ENCODE measurements around the gene ELOVL6.

The ELOVL6 gene

GRCh38 chr4:110025718-110026117 lies 172.7 kb downstream of the ELOVL6 start:
- DNase-seq (ENCODE audit: low spot score), result no peak

DNA sequence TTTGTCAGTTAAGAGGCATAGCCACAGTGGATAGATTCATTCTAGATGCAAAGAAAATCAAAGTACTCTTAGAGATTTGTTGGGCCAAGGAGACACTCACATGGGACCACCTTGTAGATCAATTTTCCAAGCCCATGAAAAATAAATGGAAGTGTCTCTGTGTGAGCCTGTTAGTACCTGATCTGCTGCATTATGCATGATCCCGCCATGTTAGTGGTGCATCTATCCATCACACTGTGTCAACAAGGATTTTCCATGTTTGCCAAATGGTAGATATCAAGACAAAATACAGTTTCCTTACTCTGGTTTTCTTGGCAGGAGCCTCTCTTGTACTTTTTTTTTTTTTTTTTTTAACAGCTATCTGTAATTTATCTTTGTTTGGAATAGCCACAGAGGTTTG lies 173.4 kb downstream of the ELOVL6 start:
- no peak for DNase-seq (ENCODE audit: low spot score)

DNA sequence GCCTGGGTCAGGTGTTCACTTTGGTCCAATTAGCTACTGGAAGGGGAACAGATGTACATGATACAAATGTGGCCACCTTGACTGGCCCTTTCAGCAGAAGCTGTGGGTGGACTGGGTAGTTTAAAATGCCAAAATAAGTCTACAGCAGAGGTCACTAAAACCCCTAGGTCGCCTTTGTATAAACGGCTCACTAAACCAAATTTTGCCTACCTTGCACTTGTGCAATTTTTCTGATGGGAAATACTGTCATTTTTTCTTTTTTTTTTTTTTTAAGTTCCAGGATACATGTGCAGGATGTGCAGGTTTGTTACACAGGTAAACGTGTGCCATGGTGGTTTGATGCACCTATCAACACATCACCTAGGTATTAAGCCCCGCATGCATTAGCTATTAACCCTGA lies 176.0 kb downstream of the ELOVL6 start:
- no peak for DNase-seq (ENCODE audit: low spot score)

DNA sequence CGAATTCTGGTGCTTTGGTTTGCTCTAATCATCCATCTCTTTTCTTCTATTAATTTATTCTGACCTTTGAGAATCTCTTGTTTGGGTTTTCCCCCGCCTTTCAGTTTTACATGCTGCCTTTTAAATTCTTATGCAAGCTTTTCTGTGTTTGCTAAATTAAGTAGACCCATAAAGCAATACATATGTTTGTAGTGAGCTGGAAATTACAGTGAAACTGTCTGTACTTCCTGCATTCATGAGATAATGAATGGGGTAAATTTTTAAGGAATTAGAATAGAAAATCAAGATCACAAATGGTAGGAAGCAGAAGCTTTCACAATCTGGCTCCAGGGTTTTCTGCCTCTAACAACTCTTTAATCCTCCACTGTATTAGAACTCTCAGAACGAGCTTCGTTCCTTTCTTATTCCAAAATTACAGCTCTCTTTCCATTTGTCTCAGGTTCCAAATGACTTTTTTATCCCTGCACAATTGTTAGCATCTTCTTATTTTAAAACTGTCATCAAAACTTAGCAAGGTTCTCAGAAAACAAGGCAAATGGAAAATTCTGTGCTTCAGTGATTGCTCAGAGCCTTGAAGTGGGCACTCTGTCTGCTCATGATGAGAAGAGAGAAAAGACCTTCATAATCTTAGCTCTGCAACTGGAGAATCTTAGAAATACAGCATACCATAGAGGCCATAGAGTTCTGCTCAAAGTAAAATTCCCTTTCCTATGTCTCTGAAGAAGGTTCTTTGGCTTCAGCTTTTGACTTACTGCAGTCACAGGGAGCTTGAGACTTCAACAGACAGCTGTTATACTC lies 177.6 kb downstream of the ELOVL6 start:
- no peak for DNase-seq (ENCODE audit: low spot score)

GRCh38 chr4:110020139-110020538 lies 178.3 kb downstream of the ELOVL6 start:
- DNase-seq (ENCODE audit: low spot score), result no peak

DNA sequence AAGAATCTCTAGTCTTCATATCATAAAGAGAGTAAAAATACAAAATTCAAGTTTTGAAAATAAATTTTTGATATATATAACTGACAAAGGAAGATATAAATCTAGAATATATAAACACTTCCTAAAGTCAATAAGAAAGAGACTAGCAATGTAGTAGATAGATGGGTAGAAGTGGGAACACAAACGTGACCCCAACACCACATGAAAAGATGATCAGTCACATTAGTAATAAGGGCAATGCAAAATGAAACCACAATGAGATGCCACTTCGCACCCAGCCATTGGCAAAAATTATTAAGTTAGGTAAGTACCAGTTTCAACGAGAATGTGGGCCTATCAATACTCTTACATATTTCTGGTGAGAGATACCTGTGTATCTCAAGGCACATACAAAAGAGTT lies 179.3 kb downstream of the ELOVL6 start:
- no peak for DNase-seq (ENCODE audit: low spot score)

DNA sequence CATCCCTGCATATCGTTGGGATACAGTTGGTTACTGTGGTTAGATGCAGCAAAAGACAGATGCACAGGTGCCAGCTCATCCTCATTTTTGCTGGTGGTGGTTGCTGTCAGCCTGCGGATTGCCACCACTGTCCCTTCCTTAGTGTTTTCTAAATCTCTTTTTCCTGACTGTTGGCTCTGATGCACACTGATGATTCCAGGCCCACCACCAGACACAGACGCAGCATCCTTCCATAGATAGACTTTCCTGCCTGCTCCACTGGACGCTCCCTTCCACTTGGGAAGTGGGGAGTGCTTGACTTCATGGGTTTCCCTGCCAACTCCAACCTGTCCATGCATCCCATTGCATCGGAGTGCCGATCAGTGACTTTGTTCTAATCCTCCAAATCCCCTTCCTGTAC lies 184.2 kb downstream of the ELOVL6 start:
- DNase-seq (ENCODE audit: low spot score), result no peak

- no peak for DNase-seq (ENCODE audit: low spot score)
Measured at GRCh38 chr4:110012917-110013316, 185.5 kb downstream of the ELOVL6 start.

DNA sequence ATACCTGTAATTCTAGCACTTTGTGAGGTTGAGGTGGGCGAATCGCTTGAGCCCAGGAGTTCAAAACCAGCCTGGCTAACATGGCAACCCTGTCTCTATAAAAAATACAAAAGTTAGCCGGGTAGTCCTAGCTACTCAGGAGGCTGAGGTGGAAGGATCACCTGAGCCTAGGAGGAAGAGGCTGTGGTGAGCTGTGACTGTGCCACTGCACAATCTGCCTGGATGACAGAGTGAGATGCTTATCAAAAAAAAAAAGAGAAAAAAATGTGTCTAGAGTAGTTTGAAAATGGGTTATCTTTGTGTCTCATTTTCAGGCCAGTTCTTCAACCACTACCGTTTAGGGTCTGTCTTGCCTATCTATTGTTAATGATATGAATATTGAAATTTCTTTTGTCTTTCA lies 187.6 kb downstream of the ELOVL6 start:
- DNase-seq (ENCODE audit: low spot score), result no peak

GRCh38 chr4:110009550-110009949 lies 188.9 kb downstream of the ELOVL6 start:
- no peak for DNase-seq (ENCODE audit: low spot score)

DNA sequence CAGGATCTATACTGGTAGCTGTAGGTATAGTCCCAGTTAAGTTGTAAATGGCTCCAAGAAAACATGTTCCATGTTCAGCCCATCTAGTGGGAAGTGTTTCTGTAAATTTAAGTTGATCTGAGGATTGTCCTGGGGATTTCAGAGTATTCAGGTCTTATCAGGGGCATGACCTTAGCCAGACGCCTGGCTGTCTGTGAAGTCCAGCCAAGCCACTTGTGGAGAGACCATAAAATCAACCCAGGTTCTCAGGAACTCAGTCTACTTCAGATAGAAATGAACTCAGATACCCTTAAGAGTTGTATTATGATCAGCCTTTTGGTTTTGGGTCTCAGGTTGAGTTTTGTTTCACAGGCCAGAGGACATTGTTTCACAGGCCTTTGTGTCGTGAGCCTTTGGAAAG lies 189.9 kb downstream of the ELOVL6 start:
- no peak for DNase-seq (ENCODE audit: low spot score)

DNA sequence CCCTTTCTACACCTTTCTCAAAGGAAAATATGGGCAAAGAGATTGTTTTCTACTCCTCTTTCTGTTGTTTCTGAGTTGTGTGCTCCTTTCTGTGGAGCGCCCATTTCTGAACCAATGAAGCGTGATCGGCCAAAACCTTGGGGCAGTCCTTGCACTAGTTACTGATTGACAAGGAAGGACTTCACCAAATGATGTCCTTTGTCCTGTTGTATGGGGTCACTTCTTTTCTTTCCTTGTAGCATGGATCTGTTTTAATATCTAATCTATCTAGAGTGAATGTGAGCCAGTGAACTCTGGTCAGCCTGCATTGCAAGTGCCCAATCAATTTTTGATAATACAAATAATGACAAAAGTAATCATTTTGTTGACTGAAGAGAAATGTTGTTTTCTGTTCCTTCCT lies 191.2 kb downstream of the ELOVL6 start:
- DNase-seq (ENCODE audit: low spot score), result no peak

DNA sequence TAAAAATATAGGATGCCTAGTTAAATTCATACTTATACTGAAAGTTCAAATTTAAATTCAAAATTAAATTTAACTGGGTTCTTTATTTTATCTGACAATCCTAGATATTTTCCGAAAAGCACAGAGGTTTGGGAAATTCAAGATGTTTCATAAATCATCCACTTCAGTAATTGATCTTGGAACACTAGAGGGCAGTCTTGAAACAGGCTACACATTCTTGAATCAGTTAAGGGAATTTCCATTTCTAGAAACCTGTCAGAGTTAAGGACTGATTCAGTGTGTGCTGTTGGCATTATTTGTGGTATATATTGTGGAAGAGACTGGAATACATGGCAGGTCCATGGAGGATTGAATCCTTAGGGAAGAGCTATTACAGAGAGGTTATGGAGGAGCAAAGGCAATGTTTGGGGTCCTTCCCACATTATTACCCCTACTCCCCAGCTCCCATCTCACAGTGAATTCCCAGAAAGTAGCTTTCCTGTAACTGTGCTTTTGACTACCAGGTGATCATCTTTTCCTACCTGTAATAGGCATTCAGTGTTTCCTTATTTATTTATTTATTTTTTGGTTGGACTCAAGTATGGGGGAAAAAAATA lies 192.9 kb downstream of the ELOVL6 start:
- DNase-seq (ENCODE audit: low spot score), result peak; percentile 71

- DNase-seq (ENCODE audit: low spot score), result no peak
Measured at GRCh38 chr4:110004556-110004955, 193.9 kb downstream of the ELOVL6 start.

- no peak for DNase-seq (ENCODE audit: low spot score)
Measured at GRCh38 chr4:110003401-110004187, 194.8 kb downstream of the ELOVL6 start.

DNA sequence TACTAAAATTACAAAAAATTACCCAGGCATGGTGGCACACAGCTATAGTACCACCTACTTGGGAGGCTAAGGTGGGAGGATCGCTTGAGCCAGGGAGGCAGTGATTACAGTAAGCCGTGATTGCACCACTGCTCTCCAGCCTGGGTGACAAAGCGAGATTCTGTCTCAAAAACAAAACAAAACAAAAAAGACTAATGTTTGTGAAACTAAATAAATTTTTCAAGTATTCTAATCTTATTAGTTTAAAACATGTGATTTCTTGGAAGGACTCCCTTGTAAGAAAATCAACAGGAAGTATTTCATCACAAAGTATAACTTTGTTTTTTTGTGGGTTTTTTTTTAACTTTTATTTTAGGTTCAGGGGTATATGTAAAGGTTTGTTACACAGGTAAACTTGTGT lies 196.1 kb downstream of the ELOVL6 start:
- DNase-seq (ENCODE audit: low spot score), result no peak

GRCh38 chr4:109999585-109999912 lies 198.9 kb downstream of the ELOVL6 start:
- no peak for DNase-seq (ENCODE audit: low spot score)

DNA sequence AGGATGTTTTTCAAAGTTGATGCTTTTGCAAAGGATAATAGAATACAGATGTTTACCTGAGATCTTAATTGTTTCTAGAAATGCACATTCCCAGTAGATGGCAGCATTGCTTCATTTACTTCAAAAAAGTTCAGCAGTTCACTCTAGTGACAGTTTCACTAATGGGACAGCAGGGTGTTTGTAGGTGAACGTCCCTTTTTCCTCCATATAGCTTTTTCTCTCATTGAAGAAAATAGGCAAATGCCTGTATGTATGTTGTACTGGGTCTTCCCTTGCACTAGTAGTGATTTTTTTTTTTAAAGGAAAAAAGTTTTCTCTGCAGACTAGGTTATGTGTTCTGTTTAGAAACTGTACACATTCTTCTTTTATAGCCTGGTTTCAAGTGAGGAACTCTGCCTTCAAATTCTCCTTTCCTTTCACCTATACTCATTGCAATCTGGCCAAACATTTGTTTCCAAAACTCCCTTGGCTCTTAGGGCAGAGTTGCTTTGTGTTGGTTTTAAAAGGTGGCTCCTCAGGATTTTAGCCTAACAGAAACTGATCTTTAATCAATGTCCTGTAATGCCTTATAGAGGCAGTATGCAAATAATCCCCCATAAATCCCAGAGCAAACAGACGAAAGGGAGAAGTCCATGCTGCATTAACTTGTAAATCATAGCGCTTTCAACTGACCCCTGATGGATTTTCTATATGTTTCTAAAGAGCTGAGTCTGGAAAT lies 199.4 kb downstream of the ELOVL6 start:
- DNase-seq (ENCODE audit: low spot score), result peak; percentile 90

GRCh38 chr4:109996526-109996925 lies 201.9 kb downstream of the ELOVL6 start:
- DNase-seq (ENCODE audit: low spot score), result no peak

All from NAMALWA (cell line).